ENCODE data around the gene FBXW4.

- no peak for TF ChIP-seq CTCF (IDR thresholded peaks at IDR 0.05)
- TF ChIP-seq POLR2A (IDR thresholded peaks at IDR 0.05): no peak
- TF ChIP-seq EP300 (IDR thresholded peaks at IDR 0.05): no peak
Observed at GRCh38 chr10:101567165-101568006, 127.6 kb downstream of the FBXW4 start.
